Stimulated activated CD4-positive, alpha-beta T cell treated with anti-CD3 and anti-CD28 coated beads, Interleukin-12 subunit alpha, Interleukin-12 subunit beta, amount 100 ng/mL, for 48 hours (primary cell): ENCODE results near the gene CPLANE1.

ENCODE experiments used
- DNase-seq, 3 donors: peaks; one replicate each; pipeline ENCODE4 v3.0.0-alpha.2; 2020; ENCODE audit warnings: low read depth in 2 of 3, low spot score in 1 of 3

CPLANE1 gene

GRCh38 chr5:37071487-37071886 lies 177.7 kb downstream of the CPLANE1 start:
- DNase-seq: no peak

GRCh38 chr5:37064442-37064841 lies 184.7 kb downstream of the CPLANE1 start:
- DNase-seq: no peak

- DNase-seq: no peak
Observed at GRCh38 chr5:37063739-37064138, 185.4 kb downstream of the CPLANE1 start.

- no peak for DNase-seq
Observed at GRCh38 chr5:37060030-37060429, 189.1 kb downstream of the CPLANE1 start.

GRCh38 chr5:37056762-37057161 lies 192.4 kb downstream of the CPLANE1 start:
- DNase-seq: no peak
